HEK293 (cell line): ENCODE data around the gene PBX3.
A peak's percentile ranks its signal among the peaks of the same experiment; 100 is the strongest.

Experiments used
- CTCF ChIA-PET: fragments of 350-600 bp; formaldehyde crosslinking; extraction: SDS; loops from one replicate; lab custom pipeline; 2021; ENCODE audit warnings: antibody characterized with exemption; lab: Yijun Ruan, JAX
- POLR2A ChIA-PET: fragments of 300-600 bp; formaldehyde crosslinking; extraction: SDS; loops from one replicate; lab custom pipeline; 2020; ENCODE audit warnings: antibody characterized with exemption, inconsistent platforms; lab: Yijun Ruan, JAX
- H3K27ac ChIP-seq: fragments of 200-500 bp; sonication (Bioruptor generic); 2 replicates; pipeline ENCODE4 v1.5.1; 2014; ENCODE audit warnings: low read depth, low read length, control low read depth, inconsistent platforms; ENCODE audit errors: extremely low read depth
- H3K36me3 ChIP-seq, 2 experiments: fragments of 200-500 bp in 1 of 2; sonication (Bioruptor generic) in 1 of 2; 1 replicate in 1 of 2; 2 replicates in 1 of 2; pipeline ENCODE4 v1.5.1; 2014 to 2017; ENCODE audit warnings: inconsistent platforms in 2 of 2, low read length in 2 of 2; ENCODE audit not compliant: control insufficient read depth in 2 of 2, insufficient read depth in 1 of 2
- H3K4me1 ChIP-seq: fragments of 200-500 bp; sonication (Bioruptor generic); 2 replicates; pipeline ENCODE4 v1.5.1; 2014; ENCODE audit warnings: mild to moderate bottlenecking, low read length, inconsistent platforms; ENCODE audit not compliant: control insufficient read depth, insufficient read depth
- H3K4me3 ChIP-seq: 2 replicates; pipeline ENCODE4 v1.5.1; 2011; ENCODE audit warnings: low read depth, mild to moderate bottlenecking, control low read depth, low read length, moderate library complexity
- H3K9me3 ChIP-seq: fragments of 200-500 bp; sonication (Bioruptor generic); 2 replicates; pipeline ENCODE4 v1.5.1; 2014; ENCODE audit warnings: low read depth, low read length, inconsistent platforms; ENCODE audit not compliant: control insufficient read depth, insufficient read depth
- GFI1B ChIP-seq: fragments of 450-650 bp; formaldehyde crosslinking; IDR thresholded peaks from 2 replicates; pipeline ENCODE4 v1.5.1; 2016; ENCODE audit warnings: missing biosample characterization, missing genetic modification characterization
- HOXC10 ChIP-seq: sonication (generic); formaldehyde crosslinking; IDR thresholded peaks from 2 replicates; pipeline ENCODE4 v1.8.1; 2023; ENCODE audit warnings: mild to moderate bottlenecking, missing genetic modification reagents
- IKZF3 ChIP-seq: fragments of 450-650 bp; IDR thresholded peaks from 2 replicates; pipeline ENCODE4 v1.5.0; 2018; ENCODE audit warnings: missing biosample characterization, mild to moderate bottlenecking, missing genetic modification characterization, moderate library complexity
- KLF7 ChIP-seq: fragments of 450-650 bp; formaldehyde crosslinking; IDR thresholded peaks from 2 replicates; pipeline ENCODE4 v1.5.1; 2016; ENCODE audit warnings: missing biosample characterization, missing genetic modification characterization, borderline replicate concordance
- MEIS1 ChIP-seq: sonication (generic); formaldehyde crosslinking; IDR thresholded peaks from 2 replicates; pipeline ENCODE4 v1.8.1; 2022; ENCODE audit warnings: missing genetic modification reagents, mild to moderate bottlenecking, borderline replicate concordance
- OVOL3 ChIP-seq: fragments of 450-650 bp; formaldehyde crosslinking; IDR thresholded peaks from 2 replicates; pipeline ENCODE4 v1.5.1; 2016; ENCODE audit warnings: missing biosample characterization, missing genetic modification characterization
- PRDM2 ChIP-seq: fragments of 450-650 bp; formaldehyde crosslinking; IDR thresholded peaks from 2 replicates; pipeline ENCODE4 v1.5.1; 2016; ENCODE audit warnings: missing biosample characterization, missing genetic modification characterization, borderline replicate concordance
- SALL2 ChIP-seq: fragments of 450-650 bp; formaldehyde crosslinking; IDR thresholded peaks from 2 replicates; pipeline ENCODE4 v1.5.0; 2017; ENCODE audit warnings: missing biosample characterization, mild to moderate bottlenecking, missing genetic modification characterization, borderline replicate concordance
- SETDB1 ChIP-seq: IDR thresholded peaks from one replicate; pipeline ENCODE4 v1.6.1; 2017; ENCODE audit warnings: mild to moderate bottlenecking, low read length, moderate library complexity, mixed read lengths; ENCODE audit not compliant: insufficient read length
- TRIM28 ChIP-seq: IDR thresholded peaks from 2 replicates; pipeline ENCODE4 v1.6.1; 2011; ENCODE audit warnings: low read length, control low read depth, borderline replicate concordance
- ZBTB26 ChIP-seq: fragments of 450-650 bp; formaldehyde crosslinking; optimal IDR thresholded peaks from 2 replicates; pipeline ENCODE3; 2016; ENCODE audit warnings: missing biosample characterization, mild to moderate bottlenecking, missing genetic modification characterization
- ZNF114 ChIP-seq: fragments of 450-650 bp; formaldehyde crosslinking; IDR thresholded peaks from 2 replicates; pipeline ENCODE4 v1.5.0; 2017; ENCODE audit warnings: missing biosample characterization, missing genetic modification characterization
- ZNF138 ChIP-seq: fragments of 450-650 bp; formaldehyde crosslinking; IDR thresholded peaks from 2 replicates; pipeline ENCODE4 v1.5.1; 2016; ENCODE audit warnings: missing biosample characterization, missing genetic modification characterization, borderline replicate concordance
- ZNF18 ChIP-seq: fragments of 450-650 bp; formaldehyde crosslinking; IDR thresholded peaks from 2 replicates; pipeline ENCODE4 v1.5.1; 2016; ENCODE audit warnings: missing biosample characterization, missing genetic modification characterization
- ZNF184 ChIP-seq: fragments of 450-650 bp; IDR thresholded peaks from 2 replicates; pipeline ENCODE4 v1.5.1; 2018; ENCODE audit warnings: missing biosample characterization, mild to moderate bottlenecking, missing genetic modification characterization
- ZNF560 ChIP-seq: fragments of 450-650 bp; formaldehyde crosslinking; IDR thresholded peaks from 2 replicates; pipeline ENCODE4 v1.5.1; 2017; ENCODE audit warnings: missing biosample characterization, missing genetic modification characterization, borderline replicate concordance
- ZNF561 ChIP-seq: fragments of 450-650 bp; IDR thresholded peaks from 2 replicates; pipeline ENCODE4 v1.5.1; 2018; ENCODE audit warnings: missing biosample characterization, missing genetic modification characterization, borderline replicate concordance
- ZNF580 ChIP-seq: fragments of 450-650 bp; formaldehyde crosslinking; IDR thresholded peaks from 2 replicates; pipeline ENCODE4 v1.5.1; 2016; ENCODE audit warnings: missing biosample characterization, missing genetic modification characterization
- ZNF658 ChIP-seq: fragments of 450-650 bp; formaldehyde crosslinking; IDR thresholded peaks from 2 replicates; pipeline ENCODE4; 2016; ENCODE audit warnings: missing biosample characterization, missing genetic modification characterization
- ZNF677 ChIP-seq: fragments of 450-650 bp; IDR thresholded peaks from 2 replicates; pipeline ENCODE4 v1.5.0; 2018; ENCODE audit warnings: missing biosample characterization, mild to moderate bottlenecking, missing genetic modification characterization, moderate library complexity
- ZNF704 ChIP-seq: fragments of 450-650 bp; formaldehyde crosslinking; IDR thresholded peaks from 2 replicates; pipeline ENCODE4 v1.5.1; 2016; ENCODE audit warnings: missing biosample characterization, missing genetic modification characterization
- ZSCAN23 ChIP-seq: fragments of 450-650 bp; formaldehyde crosslinking; IDR thresholded peaks from 2 replicates; pipeline ENCODE4 v1.5.1; 2016; ENCODE audit warnings: missing biosample characterization, missing genetic modification characterization

The PBX3 gene

GRCh38 chr9:125943831-125944230, 196.7 kb downstream of the PBX3 start:
- Histone ChIP-seq H3K36me3 (peaks cover 0 to 4% of the 10 kb centered on the region in 2 experiments; a peak in 1 of 3 replicates), H3K4me1 (no peaks in the 10 kb centered on the region), H3K27ac (no peak overlapping the region), H3K9me3 (no peaks in the 10 kb centered on the region), H3K4me3 (no peak overlapping the region)
- TF ChIP-seq HOXC10 (CRISPR knock-in tag) (no peak), ZNF560 (tag by site-specific recombination) (no peak), MEIS1 (no peak), ZBTB26 (tag by site-specific recombination) (no peak), KLF7 (tag by site-specific recombination) (no peak), IKZF3 (tag by site-specific recombination) (no peak), ZNF18 (tag by site-specific recombination) (no peak), ZNF677 (tag by site-specific recombination) (no peak), ZNF184 (tag by site-specific recombination) (no peak), PRDM2 (tag by site-specific recombination) (no peak), ZNF138 (tag by site-specific recombination) (no peak), TRIM28 (no peak), ZSCAN23 (tag by site-specific recombination) (no peak), SALL2 (tag by site-specific recombination) (no peak), GFI1B (tag by site-specific recombination) (no peak)
- ChIA-PET CTCF (no interaction called here), POLR2A (no interaction called here)

- H3K36me3 ChIP-seq, result peaks cover 0 to 4% of the 10 kb centered on the region in 2 experiments; a peak in 1 of 3 replicates
- CTCF ChIA-PET, result no interaction called here
- H3K9me3 ChIP-seq, result no peaks in the 10 kb centered on the region
- POLR2A ChIA-PET, result no interaction called here
- H3K4me3 ChIP-seq, result no peak overlapping the region
- no peaks in the 10 kb centered on the region for H3K4me1 ChIP-seq
- no peak for TF ChIP-seq OVOL3 (tag by site-specific recombination)
- TF ChIP-seq SETDB1, result peak; percentile 79
- TF ChIP-seq ZNF580 (tag by site-specific recombination), result 0 out of 2 replicates have a peak, but pooled peaks have one; percentile 28
- no peak for TF ChIP-seq ZNF561 (tag by site-specific recombination)
- TF ChIP-seq ZNF114, result no peak
- no peak for TF ChIP-seq ZNF704
- no peak for TF ChIP-seq ZNF658 (tag by site-specific recombination)
- TF ChIP-seq, all 188 proteins: peak for 2
- H3K27ac ChIP-seq, result no peak overlapping the region
Observed at GRCh38 chr9:125946397-125946796, 199.2 kb downstream of the PBX3 start.
